Mammary epithelial cell (primary cell): ENCODE data around the gene SUMF1.

ENCODE experiments used
- CTCF ChIP-seq, 2 donors: IDR thresholded peaks in 1 of 2; conservative IDR thresholded peaks in 1 of 2; 2 replicates each; pipeline ENCODE4 v1.5.1; 2011 to 2012; ENCODE audit warnings: inconsistent platforms in 2 of 2, low read length in 2 of 2, mild to moderate bottlenecking in 2 of 2, control low read depth in 1 of 2, low read depth in 1 of 2; ENCODE audit not compliant: insufficient read depth in 1 of 2; ENCODE audit errors: extremely low read depth in 1 of 2
- EZH2 ChIP-seq: IDR thresholded peaks from 2 replicates; pipeline ENCODE4 v1.6.1; 2012; ENCODE audit warnings: low read length, inconsistent platforms, borderline replicate concordance

DNA sequence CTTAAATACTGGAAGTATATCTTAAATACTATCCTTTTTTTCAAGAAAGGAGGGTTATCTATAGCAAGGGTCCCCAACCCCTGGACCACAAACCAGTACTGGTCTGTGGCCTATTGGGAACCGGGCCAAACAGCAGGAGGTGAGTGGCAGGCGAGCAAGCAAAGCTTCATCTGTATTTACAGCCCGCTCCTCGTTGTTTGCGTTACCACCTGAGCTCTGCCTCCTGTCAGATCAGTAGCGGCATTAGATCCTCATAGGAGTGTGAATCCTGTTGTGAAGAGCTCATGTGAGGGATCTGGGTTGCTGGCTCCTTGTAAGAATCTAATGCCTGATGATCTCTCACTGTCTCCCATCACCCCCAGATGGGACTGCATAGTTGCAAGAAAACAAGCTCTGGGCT lies 26.1 kb downstream of the SUMF1 start:
- TF ChIP-seq CTCF (conservative IDR thresholded peaks at IDR 0.05 in 1 of 2, IDR thresholded peaks at IDR 0.05 in 1 of 2; ENCODE audit: extremely low read depth in 1 of 2, insufficient read depth in 1 of 2, low read depth in 1 of 2, low read length in 2 of 2), result no peak
- no peak for TF ChIP-seq EZH2
